Measurements from ENCODE around the gene LRRC59. TPM values are rescaled to one million over a fixed set of nuclear protein-coding genes. Genes with fewer than 3 reads are reported as not detected.

LRRC59 gene
- polyA plus RNA-seq, 1 donor (not counting 4 experiments of a cell fraction or from before 2014, with no cell fraction given) = 152 TPM

- Histone ChIP-seq H3K4me1 (ENCODE audit: control insufficient read depth, extremely low read depth, insufficient read depth, low read length) (peaks cover 14% of the 10 kb centered on the region), H3K9me1 (ENCODE audit: control insufficient read depth, extremely low read depth, insufficient read depth, low read length) (no peaks in the 10 kb centered on the region), H2AFZ (ENCODE audit: control insufficient read depth, low read length) (no peak overlapping the region), H3K9ac (ENCODE audit: control insufficient read depth, extremely low read depth, insufficient read depth, low read length) (no peak overlapping the region), H4K20me1 (ENCODE audit: control insufficient read depth, extremely low read depth, insufficient read depth, low read length) (peaks cover 11% of the 10 kb centered on the region), H3K79me2 (ENCODE audit: control insufficient read depth, insufficient read depth, low read length) (peaks cover 86% of the 10 kb centered on the region), H3K9me3 (ENCODE audit: control insufficient read depth, low read depth, low read length) (no peaks in the 10 kb centered on the region), H3K4me2 (ENCODE audit: control insufficient read depth, extremely low read depth, insufficient read depth, low read depth, low read length) (no peak overlapping the region), H3K27me3 (ENCODE audit: control insufficient read depth, extremely low read depth, insufficient read depth, low read length) (no peaks in the 10 kb centered on the region), H3K36me3 (ENCODE audit: control insufficient read depth in 2 of 2, extremely low read depth in 1 of 2, insufficient read depth in 2 of 2, low read length in 2 of 2) (peaks cover 45 to 70% of the 10 kb centered on the region in 2 experiments), H3K27ac (ENCODE audit: control insufficient read depth, insufficient read depth, low read length) (no peak overlapping the region), H3K4me3 (ENCODE audit: control insufficient read depth in 2 of 3, extremely low read depth in 1 of 3, insufficient read depth in 2 of 3, low read depth in 1 of 3, low read length in 3 of 3) (no peak overlapping the region)
- dilution Hi-C loops (cut with MboI; ENCODE audit: extremely low pct_ligation_motif_present, low sequenced_read_pairs) = no loop called here
- DNase-seq (ENCODE audit: low read depth, low spot score) (no peak), FAIRE-seq (no peak)
- TF ChIP-seq CTCF (optimal IDR thresholded peaks at IDR 0.05 in 1 of 3, IDR thresholded peaks at IDR 0.05 in 1 of 3, conservative IDR thresholded peaks at IDR 0.05 in 1 of 3; ENCODE audit: extremely low read depth in 1 of 3, insufficient read depth in 2 of 3, low read length in 3 of 3) (no peak), EZH2 (IDR thresholded peaks at IDR 0.05; ENCODE audit: low read length) (no peak)
These were observed 4.7 kb downstream of the LRRC59 start for GRCh38 chr17:50392621-50393020.

GRCh38 chr17:50389534-50389933 lies 7.8 kb downstream of the LRRC59 start:
- Histone ChIP-seq H3K4me3 (ENCODE audit: control insufficient read depth in 2 of 3, extremely low read depth in 1 of 3, insufficient read depth in 2 of 3, low read depth in 1 of 3, low read length in 3 of 3) (no peak overlapping the region), H3K4me2 (ENCODE audit: control insufficient read depth, extremely low read depth, insufficient read depth, low read depth, low read length) (no peak overlapping the region), H3K27me3 (ENCODE audit: control insufficient read depth, extremely low read depth, insufficient read depth, low read length) (no peaks in the 10 kb centered on the region), H4K20me1 (ENCODE audit: control insufficient read depth, extremely low read depth, insufficient read depth, low read length) (peaks cover 11% of the 10 kb centered on the region), H3K27ac (ENCODE audit: control insufficient read depth, insufficient read depth, low read length) (no peak overlapping the region), H2AFZ (ENCODE audit: control insufficient read depth, low read length) (no peak overlapping the region), H3K9me1 (ENCODE audit: control insufficient read depth, extremely low read depth, insufficient read depth, low read length) (no peaks in the 10 kb centered on the region), H3K9me3 (ENCODE audit: control insufficient read depth, low read depth, low read length) (no peaks in the 10 kb centered on the region), H3K9ac (ENCODE audit: control insufficient read depth, extremely low read depth, insufficient read depth, low read length) (no peak overlapping the region), H3K79me2 (ENCODE audit: control insufficient read depth, insufficient read depth, low read length) (peaks cover 66% of the 10 kb centered on the region), H3K36me3 (ENCODE audit: control insufficient read depth in 2 of 2, extremely low read depth in 1 of 2, insufficient read depth in 2 of 2, low read length in 2 of 2) (peaks cover 62 to 87% of the 10 kb centered on the region in 2 experiments), H3K4me1 (ENCODE audit: control insufficient read depth, extremely low read depth, insufficient read depth, low read length) (no peaks in the 10 kb centered on the region)
- FAIRE-seq = no peak
- TF ChIP-seq EZH2 (IDR thresholded peaks at IDR 0.05; ENCODE audit: low read length) (no peak), CTCF (optimal IDR thresholded peaks at IDR 0.05 in 1 of 3, IDR thresholded peaks at IDR 0.05 in 1 of 3, conservative IDR thresholded peaks at IDR 0.05 in 1 of 3; ENCODE audit: extremely low read depth in 1 of 3, insufficient read depth in 2 of 3, low read length in 3 of 3) (no peak)
- DNase-seq (ENCODE audit: low read depth, low spot score) = no peak
- dilution Hi-C loops (cut with MboI; ENCODE audit: extremely low pct_ligation_motif_present, low sequenced_read_pairs) = no loop called here
